ENCODE measurements around the gene STMP1. TPM values are rescaled to one million over a fixed set of nuclear protein-coding genes. Genes with fewer than 3 reads are reported as not detected.
"Not testable (repeated sequence)": the region's sequence is repeated elsewhere in the genome, so short reads cannot be mapped to it uniquely, and the experiment has no call there.

STMP1 gene
- total RNA-seq, 1 donor from 2014 or later = 58.9 TPM

- DNase-seq (ENCODE audit: low read depth, low spot score) = peak; percentile 16
- Mint-ChIP-seq H3K36me3 (ENCODE audit: low read depth) (peaks cover 14% of the 10 kb centered on the region), H3K27me3 (ENCODE audit: low read depth) (no peaks in the 10 kb centered on the region), H3K9me3 (no peaks in the 10 kb centered on the region), H3K4me1 (peaks cover 5% of the 10 kb centered on the region), H3K4me3 (no peak overlapping the region), H3K27ac (ENCODE audit: unreplicated experiment) (no peak overlapping the region)
- peak; percentile 94 for TF ChIP-seq CTCF (conservative IDR thresholded peaks at IDR 0.05)
These were observed 41.1 kb upstream of the STMP1 start for GRCh38 chr7:135620980-135621850.

GRCh38 chr7:135634191-135634878 lies 28.0 kb upstream of the STMP1 start:
- H3K27ac Mint-ChIP-seq (ENCODE audit: unreplicated experiment) = no peak overlapping the region
- no peaks in the 10 kb centered on the region for H3K27me3 Mint-ChIP-seq (ENCODE audit: low read depth)
- no peak for TF ChIP-seq CTCF (conservative IDR thresholded peaks at IDR 0.05)
- H3K9me3 Mint-ChIP-seq = no peaks in the 10 kb centered on the region
- no peaks in the 10 kb centered on the region for H3K4me1 Mint-ChIP-seq
- H3K36me3 Mint-ChIP-seq (ENCODE audit: low read depth) = peaks cover 24% of the 10 kb centered on the region
- no peak for DNase-seq (ENCODE audit: low read depth, low spot score)
- H3K4me3 Mint-ChIP-seq = no peak overlapping the region

- H3K27me3 Mint-ChIP-seq (ENCODE audit: low read depth); H3K27ac Mint-ChIP-seq (ENCODE audit: unreplicated experiment); DNase-seq (ENCODE audit: low read depth, low spot score); H3K9me3 Mint-ChIP-seq; H3K4me3 Mint-ChIP-seq; H3K4me1 Mint-ChIP-seq: not testable (repeated sequence)
- H3K36me3 Mint-ChIP-seq (ENCODE audit: low read depth) = peaks cover 26% of the 10 kb centered on the region
These were observed 22.6 kb upstream of the STMP1 start for GRCh38 chr7:135639690-135640089.

- no peaks in the 10 kb centered on the region for H3K27me3 Mint-ChIP-seq (ENCODE audit: low read depth)
- TF ChIP-seq CTCF (conservative IDR thresholded peaks at IDR 0.05) = no peak
- no peaks in the 10 kb centered on the region for H3K9me3 Mint-ChIP-seq
- H3K27ac Mint-ChIP-seq (ENCODE audit: unreplicated experiment) = no peak overlapping the region
- H3K36me3 Mint-ChIP-seq (ENCODE audit: low read depth) = peaks cover 15% of the 10 kb centered on the region
- no peak overlapping the region for H3K4me3 Mint-ChIP-seq
- H3K4me1 Mint-ChIP-seq = no peaks in the 10 kb centered on the region
- DNase-seq (ENCODE audit: low read depth, low spot score) = no peak
These were observed 18.2 kb upstream of the STMP1 start for GRCh38 chr7:135644154-135644553.

- no peak for DNase-seq (ENCODE audit: low read depth, low spot score)
- no peak for TF ChIP-seq CTCF (conservative IDR thresholded peaks at IDR 0.05)
- no peaks in the 10 kb centered on the region for H3K9me3 Mint-ChIP-seq
- no peak overlapping the region for H3K27ac Mint-ChIP-seq (ENCODE audit: unreplicated experiment)
- H3K36me3 Mint-ChIP-seq (ENCODE audit: low read depth) = peaks cover 14% of the 10 kb centered on the region
- H3K27me3 Mint-ChIP-seq (ENCODE audit: low read depth) = no peaks in the 10 kb centered on the region
- no peak overlapping the region for H3K4me3 Mint-ChIP-seq
- H3K4me1 Mint-ChIP-seq = no peaks in the 10 kb centered on the region
These were observed 17.6 kb upstream of the STMP1 start for GRCh38 chr7:135644729-135645128.
